ENCODE measurements around the gene CYSRT1.

- TF ChIP-seq USF1 (IDR thresholded peaks at IDR 0.05) (no peak), RAD21 (IDR thresholded peaks at IDR 0.05; ENCODE audit: low read depth) (no peak), TEAD4 (IDR thresholded peaks at IDR 0.05) (no peak), CREB1 (IDR thresholded peaks at IDR 0.05; ENCODE audit: low read depth) (no peak), YY1 (IDR thresholded peaks at IDR 0.05; ENCODE audit: low read depth) (no peak), EP300 (IDR thresholded peaks at IDR 0.05; ENCODE audit: borderline replicate concordance) (no peak), CEBPB (IDR thresholded peaks at IDR 0.05) (no peak)
- TF ChIP-seq, protein P1, sequence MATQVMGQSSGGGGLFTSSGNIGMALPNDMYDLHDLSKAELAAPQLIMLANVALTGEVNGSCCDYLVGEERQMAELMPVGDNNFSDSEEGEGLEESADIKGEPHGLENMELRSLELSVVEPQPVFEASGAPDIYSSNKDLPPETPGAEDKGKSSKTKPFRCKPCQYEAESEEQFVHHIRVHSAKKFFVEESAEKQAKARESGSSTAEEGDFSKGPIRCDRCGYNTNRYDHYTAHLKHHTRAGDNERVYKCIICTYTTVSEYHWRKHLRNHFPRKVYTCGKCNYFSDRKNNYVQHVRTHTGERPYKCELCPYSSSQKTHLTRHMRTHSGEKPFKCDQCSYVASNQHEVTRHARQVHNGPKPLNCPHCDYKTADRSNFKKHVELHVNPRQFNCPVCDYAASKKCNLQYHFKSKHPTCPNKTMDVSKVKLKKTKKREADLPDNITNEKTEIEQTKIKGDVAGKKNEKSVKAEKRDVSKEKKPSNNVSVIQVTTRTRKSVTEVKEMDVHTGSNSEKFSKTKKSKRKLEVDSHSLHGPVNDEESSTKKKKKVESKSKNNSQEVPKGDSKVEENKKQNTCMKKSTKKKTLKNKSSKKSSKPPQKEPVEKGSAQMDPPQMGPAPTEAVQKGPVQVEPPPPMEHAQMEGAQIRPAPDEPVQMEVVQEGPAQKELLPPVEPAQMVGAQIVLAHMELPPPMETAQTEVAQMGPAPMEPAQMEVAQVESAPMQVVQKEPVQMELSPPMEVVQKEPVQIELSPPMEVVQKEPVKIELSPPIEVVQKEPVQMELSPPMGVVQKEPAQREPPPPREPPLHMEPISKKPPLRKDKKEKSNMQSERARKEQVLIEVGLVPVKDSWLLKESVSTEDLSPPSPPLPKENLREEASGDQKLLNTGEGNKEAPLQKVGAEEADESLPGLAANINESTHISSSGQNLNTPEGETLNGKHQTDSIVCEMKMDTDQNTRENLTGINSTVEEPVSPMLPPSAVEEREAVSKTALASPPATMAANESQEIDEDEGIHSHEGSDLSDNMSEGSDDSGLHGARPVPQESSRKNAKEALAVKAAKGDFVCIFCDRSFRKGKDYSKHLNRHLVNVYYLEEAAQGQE (IDR thresholded peaks at IDR 0.05; ENCODE audit: low read depth): no peak
Observed at GRCh38 chr9:137181680-137182079, 43.3 kb upstream of the CYSRT1 start.
